UCSD-AML1 (cell line): ENCODE data around the gene ADAM17.
"Not testable (repeated sequence)": the region's sequence is repeated elsewhere in the genome, so short reads cannot be mapped to it uniquely, and the experiment has no call there.

ENCODE experiments used
- DNase-seq: peaks from one replicate; lab custom pipeline; 2025; ENCODE audit not compliant: unreplicated experiment; lab: John Stamatoyannopoulos, UW

ADAM17 gene

GRCh38 chr2:9570182-9571060, 14.8 kb upstream of the ADAM17 start:
- DNase-seq = no peak

DNA sequence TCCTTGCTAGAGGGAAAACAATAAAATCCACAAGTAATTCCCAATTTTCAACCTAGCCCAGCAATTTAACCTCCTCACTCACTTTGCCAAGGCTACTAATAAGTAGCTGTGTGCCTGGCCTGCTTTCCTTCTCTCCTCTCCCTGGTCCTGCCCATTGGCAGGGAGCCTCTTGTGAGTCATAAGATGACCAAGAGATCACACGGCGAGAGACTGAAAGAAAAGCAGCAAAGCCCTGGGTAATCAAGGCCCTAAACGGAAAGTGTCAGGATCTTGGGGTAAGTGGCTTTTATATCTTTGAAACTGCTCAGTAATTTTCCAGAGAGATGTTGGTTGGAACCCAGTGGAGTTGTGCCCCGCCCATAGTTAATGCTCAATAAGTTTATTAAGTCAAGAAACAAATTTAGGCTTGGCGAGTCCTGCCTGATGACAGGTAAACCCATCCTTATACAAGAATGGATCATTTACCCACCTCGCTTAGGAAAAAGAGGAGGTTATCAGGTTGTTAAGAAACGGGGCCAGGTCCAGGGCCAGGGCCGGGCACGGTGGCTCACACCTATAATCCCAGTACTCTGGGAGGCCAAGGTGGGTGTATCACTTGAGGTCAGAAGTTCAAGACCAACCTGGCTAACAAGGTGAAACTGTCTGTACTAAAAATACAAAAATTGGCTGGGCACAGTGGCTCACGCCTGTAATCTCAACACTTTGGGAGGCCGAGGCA, 10.0 kb upstream of the ADAM17 start:
- no peak for DNase-seq

GRCh38 chr2:9560628-9561027, 5.0 kb upstream of the ADAM17 start:
- no peak for DNase-seq

GRCh38 chr2:9558948-9559381, 3.3 kb upstream of the ADAM17 start:
- no peak for DNase-seq

DNA sequence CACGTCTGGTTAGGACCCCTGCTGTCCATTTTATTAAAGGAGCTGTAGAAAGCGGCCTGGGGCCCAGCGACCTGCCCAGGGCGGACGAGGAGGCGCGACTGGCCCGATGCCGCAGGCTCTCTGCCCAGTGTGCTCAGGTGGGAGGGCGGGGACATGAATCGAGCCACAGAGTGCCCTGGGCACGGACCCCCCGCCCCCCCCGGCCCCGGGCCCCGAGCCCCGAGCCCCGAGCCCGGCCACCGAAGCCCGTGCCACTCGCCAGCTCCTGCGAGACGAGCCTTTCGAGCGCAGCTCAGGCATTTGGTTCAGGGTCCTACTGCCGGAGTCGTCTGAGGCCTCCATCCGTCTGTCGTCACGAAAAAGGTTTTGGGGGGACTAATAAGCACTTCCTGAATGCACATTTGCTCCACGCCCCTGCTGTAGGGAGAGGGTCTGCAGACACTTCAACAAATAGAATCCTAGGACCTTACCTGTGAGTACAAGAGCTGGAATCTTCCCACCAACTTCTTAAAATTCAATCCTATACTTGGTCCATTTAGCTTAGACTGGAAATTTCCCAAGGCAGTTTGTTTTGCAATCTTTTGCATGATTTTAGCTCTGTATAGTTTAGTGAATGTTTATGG, 602 bp upstream of the ADAM17 start:
- DNase-seq = no peak

DNA sequence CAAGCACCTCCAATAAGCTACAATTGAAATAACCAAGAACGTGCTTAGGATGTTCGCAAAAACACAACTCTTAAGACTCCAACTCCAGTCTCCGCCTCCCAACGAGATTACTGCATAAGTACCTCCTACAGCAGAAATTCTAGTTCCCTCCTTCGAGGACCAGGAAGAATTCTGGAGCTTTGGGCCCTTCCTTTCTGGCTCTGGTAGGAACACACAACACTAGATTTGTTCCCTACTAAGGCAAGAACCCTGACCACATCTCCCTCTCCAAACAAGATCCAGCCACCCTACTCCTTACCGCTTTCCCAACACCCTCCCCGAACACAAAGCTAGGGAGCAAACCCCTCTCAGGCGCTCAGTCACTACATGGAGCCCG, 721 bp downstream of the ADAM17 start:
- DNase-seq = no peak

- DNase-seq = no peak
Observed at GRCh38 chr2:9552219-9553178, 3.1 kb downstream of the ADAM17 start.

DNA sequence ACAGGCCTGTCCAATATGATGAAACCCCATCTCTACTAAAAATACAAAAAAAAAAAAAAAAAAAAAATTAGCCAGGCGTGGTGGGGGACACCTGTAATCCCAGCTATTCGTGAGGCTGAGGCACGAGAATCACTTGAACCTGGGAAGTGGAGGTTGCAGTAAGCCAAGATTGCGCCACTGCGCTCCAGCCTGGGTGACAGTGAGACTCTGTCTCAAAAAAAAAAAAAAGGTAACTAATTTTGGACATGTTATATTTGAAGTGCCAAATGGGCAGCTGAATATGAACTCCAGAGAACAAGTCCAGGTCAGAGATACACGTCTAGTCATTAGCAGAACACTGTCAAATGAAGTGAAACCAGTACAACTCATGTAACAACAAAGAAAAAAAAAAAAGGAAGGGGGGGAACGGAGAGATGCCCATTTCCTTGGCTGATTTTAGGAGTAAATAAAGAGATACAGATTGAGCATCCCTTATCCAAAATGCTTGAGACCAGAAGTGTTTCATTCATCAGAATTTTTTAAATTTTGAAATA, 4.7 kb downstream of the ADAM17 start:
- DNase-seq = not testable (repeated sequence)

DNA sequence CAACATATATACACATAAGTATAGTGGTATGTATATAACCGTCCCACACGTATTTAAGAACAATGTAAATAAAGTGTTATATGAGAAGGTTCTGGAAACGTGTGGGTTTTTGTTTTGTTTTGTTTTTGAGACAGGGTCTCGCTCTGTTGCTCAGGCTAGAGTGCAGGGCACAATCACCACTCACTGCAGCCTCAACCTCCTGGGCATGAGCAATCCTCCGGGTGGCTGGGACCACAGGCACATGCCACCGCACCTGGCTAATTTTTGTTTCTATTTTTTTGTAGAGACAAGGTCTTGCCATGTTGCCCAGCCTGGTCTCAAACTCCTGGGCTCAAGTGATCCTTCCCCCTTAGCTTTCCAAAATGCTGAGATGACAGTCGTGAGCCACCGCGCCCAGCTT, 6.2 kb downstream of the ADAM17 start:
- no peak for DNase-seq

DNA sequence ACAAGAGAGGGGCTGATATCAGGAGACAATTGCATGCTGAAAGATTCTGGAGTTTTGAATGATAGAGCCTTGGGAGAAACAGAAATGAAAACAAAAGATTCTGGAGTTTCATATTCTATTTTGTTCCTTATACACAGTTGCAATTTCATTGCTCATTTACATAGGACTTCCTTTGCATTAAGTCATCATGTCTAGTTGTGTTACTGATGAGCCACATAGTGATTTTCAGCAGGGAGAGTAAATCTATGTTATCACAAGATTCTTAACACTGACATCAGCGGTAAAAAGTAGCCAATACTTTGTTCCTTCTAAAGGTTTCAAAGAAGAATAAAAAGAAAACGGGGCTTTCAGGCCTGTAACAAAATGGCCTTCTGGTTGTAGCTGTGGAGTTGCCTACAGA, 7.1 kb downstream of the ADAM17 start:
- no peak for DNase-seq

DNA sequence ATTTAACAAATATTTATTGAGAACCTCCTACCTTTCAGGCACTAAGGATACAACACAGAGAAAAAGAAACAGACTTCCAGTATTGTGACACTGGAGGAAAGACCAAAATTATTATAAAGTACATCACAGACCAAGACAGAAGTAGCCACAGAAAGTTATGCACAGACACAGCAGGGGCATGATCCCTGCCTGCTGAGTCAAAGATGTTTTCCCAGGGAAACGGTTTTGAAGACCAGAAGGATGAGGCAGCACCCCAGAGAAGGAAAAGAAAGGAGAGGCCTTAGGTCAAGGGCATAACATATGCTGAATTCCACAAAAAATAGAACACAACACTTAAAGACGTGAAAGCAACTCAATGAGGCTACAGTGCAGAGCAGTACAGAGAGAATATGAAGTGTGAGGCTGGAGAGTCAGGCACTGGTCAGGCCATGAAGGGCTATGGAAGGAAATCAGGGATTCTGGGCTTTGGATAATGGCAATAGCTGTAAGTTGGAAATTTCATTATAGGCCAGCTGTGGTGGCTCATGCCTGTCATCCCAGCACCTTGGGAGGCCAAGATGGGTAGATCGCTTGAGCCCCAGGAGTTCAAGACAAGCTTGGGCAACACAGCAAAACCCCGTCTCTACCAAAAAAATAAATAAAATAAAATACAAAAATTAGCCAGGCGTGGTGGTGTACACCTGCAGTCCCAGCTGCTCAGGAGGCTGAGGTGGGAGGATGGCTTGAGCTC, 8.2 kb downstream of the ADAM17 start:
- DNase-seq = no peak

GRCh38 chr2:9545502-9545901, 10.1 kb downstream of the ADAM17 start:
- DNase-seq = no peak

- DNase-seq = no peak
Observed at GRCh38 chr2:9543557-9543956, 12.1 kb downstream of the ADAM17 start.

- no peak for DNase-seq
Observed at GRCh38 chr2:9539531-9539930, 16.1 kb downstream of the ADAM17 start.

GRCh38 chr2:9538000-9538507, 17.6 kb downstream of the ADAM17 start:
- DNase-seq = no peak

DNA sequence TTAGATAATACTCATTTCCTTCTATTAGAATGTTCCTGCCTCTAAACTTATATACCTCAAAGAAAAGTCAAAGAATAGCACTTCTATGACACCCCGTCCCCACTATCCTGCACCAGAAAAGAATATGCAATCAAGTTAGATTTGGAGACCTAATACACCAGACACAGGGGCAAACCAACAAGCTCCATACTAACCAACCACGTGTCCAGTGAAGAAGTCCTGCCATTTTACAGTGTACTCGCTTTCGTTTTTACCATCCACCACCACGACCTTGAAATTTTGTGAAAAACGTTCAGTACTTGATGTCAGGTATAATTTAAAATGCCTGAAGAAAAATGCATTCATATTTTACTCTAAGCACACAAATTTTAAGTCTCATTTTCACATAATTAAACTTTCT, 19.1 kb downstream of the ADAM17 start:
- no peak for DNase-seq

DNA sequence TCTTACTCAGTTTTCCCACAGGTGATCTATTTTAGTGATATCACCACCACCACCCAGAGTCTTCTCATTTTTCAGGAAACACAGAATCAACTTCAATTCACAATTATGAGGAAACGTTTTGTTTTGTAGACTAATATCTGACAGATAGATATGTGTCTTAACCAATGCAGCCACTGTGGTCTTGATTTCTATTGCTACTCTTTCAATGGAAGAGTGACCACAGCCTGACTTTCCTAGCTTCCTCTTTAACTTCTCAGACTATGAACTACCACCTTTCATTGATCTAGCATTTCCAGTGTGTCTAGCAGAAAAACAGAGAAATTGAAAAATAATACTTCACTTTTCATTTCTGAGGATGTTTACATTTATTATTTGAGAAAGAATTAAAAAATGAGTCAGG, 20.5 kb downstream of the ADAM17 start:
- no peak for DNase-seq

DNA sequence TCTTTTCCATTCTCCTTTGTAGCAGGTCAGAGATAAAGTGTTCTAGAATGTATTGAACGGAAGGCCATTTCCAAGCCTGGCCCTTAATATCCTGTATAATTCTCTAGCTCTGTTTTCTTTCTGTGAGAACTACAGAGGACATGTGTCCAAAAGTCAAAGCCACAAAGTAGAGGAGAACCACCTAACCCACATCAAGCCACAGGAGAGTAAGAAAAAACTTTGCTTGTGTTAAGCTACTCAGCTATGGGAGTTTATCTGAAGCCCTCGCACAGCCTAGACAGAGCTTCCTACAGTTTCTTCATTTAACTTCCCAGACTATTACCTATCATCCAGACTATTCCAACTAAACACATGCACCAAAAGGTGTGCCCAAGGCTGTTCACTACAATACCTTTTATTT, 22.0 kb downstream of the ADAM17 start:
- no peak for DNase-seq

DNA sequence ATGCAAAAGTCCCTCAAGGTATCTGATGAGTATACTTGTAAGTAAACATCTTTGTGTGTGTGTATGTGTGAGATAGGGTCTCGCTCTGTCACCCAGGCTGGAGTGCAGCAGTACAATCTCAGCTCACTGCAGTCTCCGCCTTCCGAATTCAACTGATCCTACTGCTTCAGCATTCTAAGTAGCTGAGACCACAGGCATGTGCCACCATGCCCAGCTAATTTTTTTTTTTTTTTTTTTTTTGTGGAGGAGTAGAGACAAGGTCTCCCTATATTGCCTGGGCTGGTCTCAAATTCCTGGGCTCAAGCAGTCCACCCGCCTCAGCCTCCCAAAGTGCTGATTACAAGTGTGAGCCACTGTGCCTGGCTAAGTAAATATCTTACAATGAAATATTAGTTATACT, 23.2 kb downstream of the ADAM17 start:
- no peak for DNase-seq
